ENCODE results near the gene RNF223.
"Not testable (repeated sequence)": the region's sequence is repeated elsewhere in the genome, so short reads cannot be mapped to it uniquely, and the experiment has no call there.

Gene RNF223

DNA sequence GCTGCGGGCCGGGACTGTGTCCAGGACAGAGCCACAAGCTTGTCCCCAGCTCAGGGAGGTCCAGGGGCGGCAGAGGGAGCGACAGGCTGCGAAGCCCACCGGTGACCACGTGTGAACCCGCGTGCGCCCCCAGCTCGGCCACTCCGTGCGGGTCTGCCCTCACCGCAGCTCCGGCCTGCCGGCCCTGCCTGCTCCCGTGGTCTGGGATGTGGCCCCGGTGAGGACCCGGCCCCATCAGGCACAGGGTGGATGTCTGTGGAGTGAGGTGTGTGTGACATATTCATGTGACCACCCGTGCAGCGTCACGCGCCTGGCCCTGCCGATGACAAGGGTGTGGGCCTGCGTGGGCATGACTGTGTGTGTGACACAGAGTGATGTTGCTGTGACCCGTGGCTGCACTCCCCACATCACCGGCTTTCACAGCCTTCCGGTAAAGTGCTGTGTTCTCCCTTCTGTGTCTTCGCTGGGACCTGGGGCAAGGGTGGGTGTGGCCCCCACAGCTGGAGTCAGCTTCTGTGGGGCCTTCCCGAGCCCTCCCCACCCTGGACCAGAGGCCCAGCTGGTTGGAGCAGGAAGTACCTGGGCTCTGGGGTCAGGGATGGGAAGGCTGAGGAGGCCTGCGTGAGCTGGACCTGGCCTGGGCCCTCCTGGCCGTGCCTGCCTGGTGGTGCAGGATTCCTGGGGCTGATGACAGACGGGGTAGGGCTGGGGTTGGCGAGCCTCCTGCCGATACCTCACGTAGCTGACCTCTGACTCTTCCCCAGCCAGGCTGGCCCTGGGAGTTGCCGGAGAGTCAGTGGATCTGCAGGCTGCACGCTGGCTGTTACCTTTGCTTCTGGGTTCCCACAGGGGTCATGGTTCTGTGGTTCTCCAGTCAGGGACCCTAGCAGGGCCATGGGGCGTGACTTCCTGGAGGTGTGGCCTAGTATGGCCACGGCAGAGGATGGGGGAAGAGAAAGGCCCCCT lies 4.1 kb downstream of the RNF223 start:
- H3K27me3 ChIP-seq (ENCODE audit: insufficient read depth, low read length): peaks cover 4% of the 10 kb centered on the region; the same call in 1 of the 2 replicates
- H2AFZ ChIP-seq (ENCODE audit: low read length, unreplicated experiment): no peak overlapping the region
- no peaks in the 10 kb centered on the region for H3K79me2 ChIP-seq (ENCODE audit: control insufficient read depth, insufficient read depth, low read length, unreplicated experiment)
- H3K4me1 ChIP-seq (ENCODE audit: control insufficient read depth, insufficient read depth, low read length, unreplicated experiment): peaks cover 13% of the 10 kb centered on the region
- no peak overlapping the region for H3K27ac ChIP-seq (ENCODE audit: low read depth, low read length)
- peak overlapping the region; percentile 78; the same call in 1 of the 2 replicates for H3K4me3 ChIP-seq (ENCODE audit: low read depth, low read length)
- H3K36me3 ChIP-seq (ENCODE audit: insufficient read depth, low read length): no peaks in the 10 kb centered on the region

DNA sequence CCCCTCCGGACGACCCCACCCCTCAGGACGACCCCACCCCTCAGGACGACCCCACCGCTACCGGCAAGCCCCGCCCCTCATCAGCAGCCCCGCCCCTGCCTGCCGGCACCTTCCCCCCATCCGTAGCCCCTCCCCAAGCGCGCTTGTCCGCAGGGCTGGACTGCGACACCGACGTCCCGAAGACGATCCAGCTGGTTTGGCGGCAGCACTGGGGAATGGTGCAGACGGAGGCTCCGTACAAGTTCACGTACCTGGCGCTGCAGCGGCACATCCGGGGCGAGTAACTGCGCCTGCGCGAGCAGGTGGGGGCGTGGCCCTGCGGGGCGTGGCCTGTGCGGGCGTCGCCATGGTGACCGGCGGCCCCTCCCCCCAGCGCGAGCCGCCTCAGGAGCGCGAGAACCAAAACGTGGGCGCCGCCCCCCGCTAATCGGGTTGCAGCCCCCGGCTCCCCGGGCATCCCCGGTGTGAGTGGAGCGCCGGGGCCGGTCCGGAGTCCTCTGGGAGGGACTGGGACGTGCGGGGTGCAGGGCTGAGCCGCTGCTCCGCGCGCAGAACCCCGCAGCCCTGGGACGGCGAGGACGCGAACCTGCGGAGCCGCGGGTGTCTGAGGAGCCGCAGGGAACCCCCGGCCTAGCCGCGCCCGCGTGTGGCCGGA lies 4.9 kb downstream of the RNF223 start:
- Histone ChIP-seq H3K4me3 (ENCODE audit: low read depth, low read length) (peak overlapping the region; percentile 78), H3K36me3 (ENCODE audit: insufficient read depth, low read length) (no peaks in the 10 kb centered on the region), H3K4me1 (ENCODE audit: control insufficient read depth, insufficient read depth, low read length, unreplicated experiment) (peaks cover 16% of the 10 kb centered on the region), H3K79me2 (ENCODE audit: control insufficient read depth, insufficient read depth, low read length, unreplicated experiment) (no peaks in the 10 kb centered on the region), H3K27ac (ENCODE audit: low read depth, low read length) (no peak overlapping the region), H3K27me3 (ENCODE audit: insufficient read depth, low read length) (no peaks in the 10 kb centered on the region), H2AFZ (ENCODE audit: low read length, unreplicated experiment) (no peak overlapping the region)

DNA sequence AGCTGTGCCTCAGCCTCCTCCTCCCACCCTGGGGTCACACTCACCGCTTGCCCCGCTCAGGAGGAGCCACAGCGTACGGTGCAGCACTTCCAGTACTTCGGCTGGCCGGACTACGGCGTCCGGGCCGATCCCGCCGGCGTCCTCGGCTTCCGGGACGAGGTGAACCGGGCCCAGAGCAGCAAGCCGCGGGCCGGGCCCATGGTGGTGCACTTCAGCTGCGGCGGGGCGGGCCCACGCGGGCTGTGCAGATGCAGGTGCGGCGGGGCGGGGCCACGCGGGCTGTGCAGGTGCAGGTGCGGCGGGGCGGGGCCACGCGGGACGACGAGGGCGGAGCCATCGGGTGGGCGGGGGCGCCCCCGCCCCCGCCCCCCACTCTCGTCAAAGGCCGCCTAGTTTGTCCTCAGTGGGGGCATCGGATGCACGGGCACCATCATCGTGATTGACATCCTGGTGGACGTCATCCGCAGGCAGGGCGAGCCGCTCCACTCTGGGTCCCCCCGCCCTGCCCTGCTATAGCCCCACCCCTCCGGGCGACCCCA lies 5.5 kb downstream of the RNF223 start:
- no peak overlapping the region for H3K27ac ChIP-seq (ENCODE audit: low read depth, low read length)
- H3K36me3 ChIP-seq (ENCODE audit: insufficient read depth, low read length): no peaks in the 10 kb centered on the region
- H2AFZ ChIP-seq (ENCODE audit: low read length, unreplicated experiment): no peak overlapping the region
- H3K4me1 ChIP-seq (ENCODE audit: control insufficient read depth, insufficient read depth, low read length, unreplicated experiment): peaks cover 20% of the 10 kb centered on the region
- H3K27me3 ChIP-seq (ENCODE audit: insufficient read depth, low read length): no peaks in the 10 kb centered on the region
- peak overlapping the region; percentile 9 for H3K4me3 ChIP-seq (ENCODE audit: low read depth, low read length)
- H3K79me2 ChIP-seq (ENCODE audit: control insufficient read depth, insufficient read depth, low read length, unreplicated experiment): no peaks in the 10 kb centered on the region

DNA sequence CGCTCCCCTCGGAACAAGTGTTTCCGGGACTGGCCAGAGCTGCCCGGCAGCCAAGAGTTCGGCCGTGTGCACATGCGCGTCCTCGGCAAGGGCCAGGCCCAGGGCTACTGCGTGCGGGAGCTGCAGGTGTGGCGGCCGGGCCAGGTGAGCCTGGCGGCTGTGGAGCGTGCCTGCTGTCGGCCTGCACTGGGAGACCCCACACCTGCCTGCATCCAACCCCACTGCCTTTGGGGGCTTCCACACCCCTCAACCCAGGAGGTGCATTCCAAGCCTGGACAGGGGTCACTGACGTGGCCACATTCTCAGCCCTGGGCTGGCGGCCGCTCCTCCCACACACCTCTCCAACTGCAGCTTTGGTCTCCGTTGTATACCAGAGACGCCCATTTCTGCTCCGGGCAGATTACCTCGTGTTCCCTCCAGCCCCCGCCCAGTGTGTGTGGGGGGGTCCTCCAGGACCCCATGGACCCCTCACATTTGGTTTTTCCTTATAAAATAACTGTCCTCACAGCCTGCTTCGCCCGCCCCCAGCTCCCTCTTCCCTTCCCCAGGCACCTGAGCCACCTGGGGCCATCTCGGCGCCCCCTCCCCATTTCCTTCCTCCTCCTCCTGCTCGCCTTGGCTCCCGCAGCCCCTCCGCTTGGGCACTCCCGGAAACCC lies 6.1 kb downstream of the RNF223 start:
- no peak overlapping the region for H2AFZ ChIP-seq (ENCODE audit: low read length, unreplicated experiment)
- H3K27ac ChIP-seq (ENCODE audit: low read depth, low read length): no peak overlapping the region
- no peaks in the 10 kb centered on the region for H3K36me3 ChIP-seq (ENCODE audit: insufficient read depth, low read length)
- no peaks in the 10 kb centered on the region for H3K79me2 ChIP-seq (ENCODE audit: control insufficient read depth, insufficient read depth, low read length, unreplicated experiment)
- H3K4me3 ChIP-seq (ENCODE audit: low read depth, low read length): peak overlapping the region; percentile 9; the same call in 1 of the 2 replicates
- H3K4me1 ChIP-seq (ENCODE audit: control insufficient read depth, insufficient read depth, low read length, unreplicated experiment): peaks cover 26% of the 10 kb centered on the region
- no peaks in the 10 kb centered on the region for H3K27me3 ChIP-seq (ENCODE audit: insufficient read depth, low read length)

DNA sequence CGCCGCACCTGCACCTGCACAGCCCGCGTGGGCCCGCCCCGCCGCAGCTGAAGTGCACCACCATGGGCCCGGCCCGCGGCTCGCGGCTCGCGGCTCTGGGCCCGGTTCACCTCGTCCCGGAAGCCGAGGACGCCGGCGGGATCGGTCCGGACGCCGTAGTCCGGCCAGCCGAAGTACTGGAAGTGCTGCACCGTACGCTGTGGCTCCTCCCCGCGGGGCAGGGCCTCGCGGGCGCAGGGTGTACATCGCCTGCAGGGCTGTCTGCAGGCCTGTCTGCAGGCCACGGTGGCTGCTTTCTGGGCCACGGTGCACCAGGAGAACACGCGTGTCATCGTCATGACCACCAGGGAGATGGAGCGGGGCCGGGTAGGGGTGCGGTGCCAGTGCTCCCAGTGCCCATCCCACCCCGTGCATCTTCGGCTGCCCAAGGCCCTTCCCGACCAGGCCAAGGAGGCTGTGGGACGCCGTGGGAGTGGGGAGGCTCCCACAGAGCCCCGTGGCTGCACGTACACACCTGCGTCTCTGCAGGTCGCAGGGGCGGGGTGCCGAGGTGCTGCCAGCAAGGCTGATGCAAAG lies 6.7 kb downstream of the RNF223 start:
- Histone ChIP-seq H3K4me3 (ENCODE audit: low read depth, low read length) (no peak overlapping the region), H3K4me1 (ENCODE audit: control insufficient read depth, insufficient read depth, low read length, unreplicated experiment) (peaks cover 32% of the 10 kb centered on the region), H3K27me3 (ENCODE audit: insufficient read depth, low read length) (no peaks in the 10 kb centered on the region), H2AFZ (ENCODE audit: low read length, unreplicated experiment) (no peak overlapping the region), H3K27ac (ENCODE audit: low read depth, low read length) (no peak overlapping the region), H3K36me3 (ENCODE audit: insufficient read depth, low read length) (no peaks in the 10 kb centered on the region), H3K79me2 (ENCODE audit: control insufficient read depth, insufficient read depth, low read length, unreplicated experiment) (no peaks in the 10 kb centered on the region)

DNA sequence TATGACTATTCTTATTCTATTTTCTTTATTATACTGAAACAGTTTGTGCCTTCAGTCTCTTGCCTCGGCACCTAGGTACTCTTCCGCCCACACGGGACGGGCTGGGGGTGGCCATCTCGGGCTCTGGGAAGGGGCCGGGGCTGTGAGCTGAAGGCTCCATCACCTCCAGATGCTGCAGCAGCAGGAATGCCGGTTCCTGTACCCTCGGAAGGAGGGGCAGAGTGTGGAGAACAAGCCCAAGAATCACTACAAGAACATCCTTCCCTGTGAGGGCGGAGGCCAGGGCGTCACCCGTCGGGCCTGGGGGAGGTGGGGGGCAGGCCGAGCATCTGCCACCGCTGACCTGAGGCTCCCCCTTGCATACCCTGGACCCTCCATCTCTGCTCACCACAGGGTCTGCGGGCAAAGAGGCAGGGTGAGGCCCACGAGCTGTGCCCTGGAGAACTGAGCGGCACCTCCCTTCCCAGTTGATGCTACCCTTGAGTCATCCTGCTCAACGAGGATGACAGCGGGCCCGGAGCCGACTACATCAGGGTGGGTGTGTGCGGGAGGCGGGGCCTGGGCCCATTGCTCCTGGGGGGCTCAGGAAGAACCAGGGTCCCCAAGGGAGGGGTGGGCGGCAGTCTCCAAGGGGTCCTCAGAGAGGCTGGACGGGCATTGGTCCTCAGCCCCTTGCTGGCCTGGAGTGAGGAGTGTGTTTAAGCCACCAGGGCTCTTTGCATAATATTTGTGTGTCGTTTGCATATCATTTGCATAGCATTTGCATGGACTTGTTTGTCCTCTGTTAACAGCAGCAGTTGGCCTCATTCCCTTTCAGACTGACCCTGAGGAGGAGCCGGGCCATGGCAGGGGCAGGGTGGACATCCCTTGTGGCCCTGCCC lies 7.5 kb downstream of the RNF223 start:
- H3K79me2 ChIP-seq (ENCODE audit: control insufficient read depth, insufficient read depth, low read length, unreplicated experiment): no peaks in the 10 kb centered on the region
- H3K27ac ChIP-seq (ENCODE audit: low read depth, low read length): no peak overlapping the region
- H2AFZ ChIP-seq (ENCODE audit: low read length, unreplicated experiment): no peak overlapping the region
- H3K4me3 ChIP-seq (ENCODE audit: low read depth, low read length): no peak overlapping the region
- no peaks in the 10 kb centered on the region for H3K36me3 ChIP-seq (ENCODE audit: insufficient read depth, low read length)
- peaks cover 35% of the 10 kb centered on the region for H3K4me1 ChIP-seq (ENCODE audit: control insufficient read depth, insufficient read depth, low read length, unreplicated experiment)
- H3K27me3 ChIP-seq (ENCODE audit: insufficient read depth, low read length): no peaks in the 10 kb centered on the region

DNA sequence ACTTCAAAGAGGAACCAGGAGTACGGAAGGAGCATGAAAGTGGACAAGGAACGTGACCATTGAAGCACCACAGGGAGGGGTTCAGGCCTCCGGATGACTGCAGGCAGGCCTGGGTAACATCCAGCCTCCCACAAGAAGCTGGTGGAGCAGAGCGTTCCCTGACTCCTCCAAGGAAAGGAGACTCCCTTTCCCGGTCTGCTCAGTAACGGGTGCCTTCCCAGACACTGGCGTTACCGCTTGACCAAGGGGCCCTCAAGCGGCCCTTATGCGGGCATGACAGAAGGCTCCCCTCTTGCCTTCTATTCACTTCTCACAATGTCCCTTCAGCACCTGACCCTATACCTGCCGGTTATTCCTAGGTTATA lies 8.2 kb downstream of the RNF223 start:
- H3K79me2 ChIP-seq (ENCODE audit: control insufficient read depth, insufficient read depth, low read length, unreplicated experiment); H3K27me3 ChIP-seq (ENCODE audit: insufficient read depth, low read length); H2AFZ ChIP-seq (ENCODE audit: low read length, unreplicated experiment); H3K36me3 ChIP-seq (ENCODE audit: insufficient read depth, low read length); H3K4me3 ChIP-seq (ENCODE audit: low read depth, low read length); H3K27ac ChIP-seq (ENCODE audit: low read depth, low read length): not testable (repeated sequence)
- peaks cover 35% of the 10 kb centered on the region for H3K4me1 ChIP-seq (ENCODE audit: control insufficient read depth, insufficient read depth, low read length, unreplicated experiment)

DNA sequence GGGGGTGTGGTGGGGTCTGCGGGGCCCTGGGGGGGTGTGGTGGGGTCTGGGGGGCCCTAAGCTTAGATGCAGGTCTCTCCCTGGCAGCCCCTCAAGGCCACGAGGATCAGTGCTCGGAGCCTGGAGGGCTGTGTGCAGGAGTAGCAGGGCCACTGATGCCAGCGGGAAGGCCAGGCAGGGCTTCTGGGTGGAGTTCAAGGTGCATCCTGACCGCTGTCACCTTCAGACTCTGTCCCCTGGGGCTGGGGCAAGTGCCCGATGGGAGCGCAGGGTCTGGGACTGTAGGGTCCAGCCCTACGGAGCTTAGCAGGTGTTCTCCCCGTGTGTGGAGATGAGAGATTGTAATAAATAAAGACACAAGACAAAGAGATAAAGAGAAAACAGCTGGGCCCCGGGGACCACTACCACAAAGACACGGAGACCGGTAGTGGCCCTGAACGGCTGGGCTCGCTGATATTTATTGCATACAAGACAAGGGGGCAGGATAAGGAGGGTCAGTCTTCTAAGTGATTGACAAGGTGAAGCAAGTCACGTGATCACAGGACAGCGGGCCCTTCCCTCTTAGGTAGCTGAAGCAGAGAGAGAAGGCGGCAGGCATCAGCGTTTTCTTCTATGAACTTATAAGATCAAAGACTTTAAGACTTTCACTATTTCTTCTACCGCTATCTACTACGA lies 8.7 kb downstream of the RNF223 start:
- Histone ChIP-seq H3K4me3 (ENCODE audit: low read depth, low read length) (no peak overlapping the region), H3K4me1 (ENCODE audit: control insufficient read depth, insufficient read depth, low read length, unreplicated experiment) (peaks cover 30% of the 10 kb centered on the region), H3K27me3 (ENCODE audit: insufficient read depth, low read length) (0 out of 2 replicates have a peak, but pooled peaks cover 1% of the 10 kb centered on the region), H3K27ac (ENCODE audit: low read depth, low read length) (no peak overlapping the region), H3K36me3 (ENCODE audit: insufficient read depth, low read length) (no peaks in the 10 kb centered on the region), H3K79me2 (ENCODE audit: control insufficient read depth, insufficient read depth, low read length, unreplicated experiment) (no peaks in the 10 kb centered on the region), H2AFZ (ENCODE audit: low read length, unreplicated experiment) (no peak overlapping the region)

Data from ACC112 (cell line).